NCI-H1436 (cell line): ENCODE data around the gene PGP.

ENCODE experiments used
- DNase-seq: peaks from one replicate; lab custom pipeline; 2025; lab: John Stamatoyannopoulos, UW

Gene PGP

GRCh38 chr16:2163211-2163881 is 51.3 kb downstream of the PGP start:
- no peak for DNase-seq

- DNase-seq = no peak
Observed at GRCh38 chr16:2162676-2163118, 51.9 kb downstream of the PGP start.

DNA sequence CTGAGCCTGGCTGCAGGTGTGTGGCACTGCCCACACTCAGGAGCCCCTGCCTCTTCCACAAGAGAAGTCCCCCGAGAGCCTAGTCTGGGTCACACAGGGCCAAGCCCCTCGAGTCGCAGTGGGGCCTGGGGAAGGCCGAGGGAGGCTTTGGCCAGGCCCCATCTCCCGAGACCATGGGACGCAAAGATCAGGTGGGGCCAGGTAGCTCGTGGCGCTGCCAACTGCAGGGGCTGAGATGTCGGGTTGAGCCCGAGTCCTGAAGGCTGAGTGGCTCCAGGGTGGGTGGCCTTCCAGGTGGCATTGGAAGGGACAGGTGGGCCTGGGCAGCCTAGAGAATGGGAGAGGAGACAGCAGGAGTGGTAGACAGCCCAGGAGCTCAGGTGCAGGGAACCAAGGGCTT is 52.7 kb downstream of the PGP start:
- DNase-seq = no peak
